Endothelial cell of umbilical vein (primary cell): ENCODE measurements around the gene FBXO2. TPM values are rescaled to one million over a fixed set of nuclear protein-coding genes. Genes with fewer than 3 reads are reported as not detected.
"Not testable (repeated sequence)": the region's sequence is repeated elsewhere in the genome, so short reads cannot be mapped to it uniquely, and the experiment has no call there.

Experiments
- BruUV-seq: library from RNA; stranded (reverse); fragments of 400-500 nt; replicated peaks from 2 replicates; lab custom pipeline; 2021; lab: Mats Ljungman, UMichigan
- CTCF ChIA-PET: fragments of 300-600, 350-600 bp; sonication (Branson Sonifier 250); formaldehyde crosslinking; loops from one replicate; lab custom pipeline; 2021; ENCODE audit warnings: antibody characterized with exemption, inconsistent platforms; lab: Charles Lee
- POLR2A ChIA-PET: fragments of 300-600, 350-600 bp; sonication (Branson Sonifier 250); formaldehyde crosslinking; loops from one replicate; lab custom pipeline; 2021; ENCODE audit warnings: antibody characterized with exemption, inconsistent platforms; lab: Charles Lee
- DNase-seq: peaks from one replicate; pipeline ENCODE4 v3.0.0-alpha.2; 2011; ENCODE audit warnings: low read depth, low spot score
- FAIRE-seq: peaks from 2 replicates; lab custom pipeline; 2011; peaks lifted over from hg19 to GRCh38; lab: Jason Lieb, UNC
- H2AFZ ChIP-seq: 2 replicates; pipeline ENCODE4 v1.6.0; 2012; ENCODE audit warnings: low read depth, low read length, control low read depth, inconsistent platforms
- H3K27ac ChIP-seq: 2 replicates; pipeline ENCODE4 v1.5.1; 2011; ENCODE audit warnings: low read depth, mild to moderate bottlenecking, control low read depth, low read length, moderate library complexity; ENCODE audit not compliant: insufficient read depth
- H3K27me3 ChIP-seq, 2 experiments: 2 replicates each; pipeline versions ENCODE4 v1.6.0 to v1.6.1; 2011; ENCODE audit warnings: low read length in 2 of 2, mixed read lengths in 1 of 2; ENCODE audit not compliant: control insufficient read depth in 2 of 2, insufficient read depth in 2 of 2
- H3K36me3 ChIP-seq, 2 experiments: 2 replicates in 1 of 2; 3 replicates in 1 of 2; pipeline ENCODE4 v1.5.1; 2011; ENCODE audit warnings: low read length in 2 of 2, mild to moderate bottlenecking in 1 of 2, moderate library complexity in 1 of 2; ENCODE audit not compliant: control insufficient read depth in 2 of 2, insufficient read depth in 2 of 2; ENCODE audit errors: extremely low read depth in 1 of 2
- H3K4me1 ChIP-seq: 3 replicates; pipeline ENCODE4 v1.5.1; 2011; ENCODE audit warnings: mild to moderate bottlenecking, low read length; ENCODE audit not compliant: control insufficient read depth, insufficient read depth; ENCODE audit errors: extremely low read depth
- H3K4me2 ChIP-seq: 2 replicates; pipeline ENCODE4 v1.6.1; 2011; ENCODE audit warnings: low read length, control low read depth, mixed read lengths; ENCODE audit not compliant: insufficient read depth
- H3K4me3 ChIP-seq, 3 experiments: fragments of 200-600 bp in 1 of 3; sonication (generic), shearing (Covaris generic) in 1 of 3; replicated peaks in 1 of 3; 2 replicates each; pipeline ENCODE4 v1.5.1; 2011 to 2016; ENCODE audit warnings: control low read depth in 3 of 3, low read length in 3 of 3, mild to moderate bottlenecking in 2 of 3, inconsistent platforms in 1 of 3, low read depth in 1 of 3, moderate library complexity in 1 of 3; ENCODE audit not compliant: insufficient read depth in 1 of 3
- H3K79me2 ChIP-seq: 2 replicates; pipeline ENCODE4 v1.6.0; 2012; ENCODE audit warnings: low read length, inconsistent platforms; ENCODE audit not compliant: control insufficient read depth, insufficient read depth
- H3K9ac ChIP-seq: replicated peaks from 2 replicates; pipeline ENCODE3; 2011; ENCODE audit warnings: low read length, control low read depth; ENCODE audit not compliant: insufficient read depth; ENCODE audit errors: extremely low read depth
- H3K9me1 ChIP-seq: replicated peaks from 3 replicates; pipeline ENCODE4 v1.6.0; 2011; ENCODE audit warnings: mild to moderate bottlenecking, low read length; ENCODE audit not compliant: control insufficient read depth, insufficient read depth; ENCODE audit errors: extremely low read depth
- H3K9me3 ChIP-seq: replicated peaks from 2 replicates; pipeline ENCODE4 v1.5.1; 2012; ENCODE audit warnings: low read length, inconsistent platforms; ENCODE audit not compliant: control insufficient read depth, insufficient read depth
- H4K20me1 ChIP-seq: replicated peaks from 2 replicates; pipeline ENCODE3; 2011; ENCODE audit warnings: mild to moderate bottlenecking, low read length; ENCODE audit not compliant: control insufficient read depth, insufficient read depth; ENCODE audit errors: extremely low read depth
- EZH2 ChIP-seq: IDR thresholded peaks from 2 replicates; pipeline ENCODE4 v1.6.1; 2012; ENCODE audit warnings: borderline replicate concordance, low read depth, mild to moderate bottlenecking, moderate library complexity, low read length, inconsistent platforms; ENCODE audit not compliant: severe bottlenecking
- FOS ChIP-seq: IDR thresholded peaks from 2 replicates; pipeline ENCODE4 v1.6.1; 2011; ENCODE audit warnings: mild to moderate bottlenecking, low read length, moderate library complexity, borderline replicate concordance; ENCODE audit not compliant: insufficient read depth
- GATA2 ChIP-seq: IDR thresholded peaks from 2 replicates; pipeline ENCODE4 v1.7.0; 2011; ENCODE audit warnings: low read depth, mild to moderate bottlenecking, moderate library complexity, mixed read lengths, low read length; ENCODE audit not compliant: insufficient read length, insufficient read depth
- JUN ChIP-seq: IDR thresholded peaks from 2 replicates; pipeline ENCODE4 v1.6.1; 2011; ENCODE audit warnings: borderline replicate concordance, low read depth; ENCODE audit not compliant: insufficient read length, insufficient read depth
- MYC ChIP-seq: IDR thresholded peaks from one replicate; pipeline ENCODE4 v1.6.1; 2011; ENCODE audit warnings: mild to moderate bottlenecking, low read depth, low read length
- POLR2A ChIP-seq: IDR thresholded peaks from 2 replicates; pipeline ENCODE4 v1.6.1; 2012; ENCODE audit warnings: low read depth, mild to moderate bottlenecking, control low read depth, low read length
- POLR2AphosphoS5 ChIP-seq: IDR thresholded peaks from 2 replicates; pipeline ENCODE4 v1.6.1; 2012; ENCODE audit warnings: low read depth, mild to moderate bottlenecking, control low read depth, low read length, moderate library complexity; ENCODE audit not compliant: insufficient read depth
- dilution Hi-C: fragments of 300-500 bp; cut with MboI; formaldehyde crosslinking; loops from one replicate; pipeline ENCODE4 v1.15.0; 2019; ENCODE audit warnings: low sequenced_read_pairs; ENCODE audit not compliant: extremely low pct_ligation_motif_present
- intact Hi-C: fragments of 100-400 bp; cut with micrococcal nuclease; formaldehyde crosslinking; loops from one replicate; pipeline ENCODE4 v1.10.0; 2022
- polyA plus RNA-seq, 4 experiments: library from polyadenylated mRNA; depleted of rRNA in 3 of 4; stranded (reverse) in 3 of 4; unstranded in 1 of 4; fragments of >200 nt; gene quantifications; 2 replicates each; pipeline versions ENCODE4 v1.2.1 to v1.2.3, GENCODE V29; 2011 to 2012; ENCODE audit warnings: missing spikeins in 1 of 4
- total RNA-seq: library from RNA; stranded (reverse); gene quantifications from 2 replicates; pipeline ENCODE4 v1.2.3, GENCODE V29; 2021
- TF ChIP-seq, protein P1 (sequence below), 2 donors: IDR thresholded peaks; 1 replicate in 1 of 2; 2 replicates in 1 of 2; pipeline ENCODE4 v1.5.1; 2011; ENCODE audit warnings: low read length in 2 of 2, mild to moderate bottlenecking in 2 of 2, moderate library complexity in 2 of 2, control low read depth in 1 of 2, inconsistent platforms in 1 of 2, low read depth in 1 of 2; ENCODE audit not compliant: insufficient read depth in 1 of 2; ENCODE audit errors: extremely low read depth in 1 of 2
- TF ChIP-seq, protein P2 (sequence below): IDR thresholded peaks from 2 replicates; pipeline ENCODE4 v1.6.1; 2011; ENCODE audit not compliant: insufficient read depth, insufficient read length

Gene FBXO2
- total and polyA plus RNA-seq, 2 donors (not counting 3 experiments of a cell fraction or from before 2014, with no cell fraction given) = 0.42 to 0.91 TPM

DNA sequence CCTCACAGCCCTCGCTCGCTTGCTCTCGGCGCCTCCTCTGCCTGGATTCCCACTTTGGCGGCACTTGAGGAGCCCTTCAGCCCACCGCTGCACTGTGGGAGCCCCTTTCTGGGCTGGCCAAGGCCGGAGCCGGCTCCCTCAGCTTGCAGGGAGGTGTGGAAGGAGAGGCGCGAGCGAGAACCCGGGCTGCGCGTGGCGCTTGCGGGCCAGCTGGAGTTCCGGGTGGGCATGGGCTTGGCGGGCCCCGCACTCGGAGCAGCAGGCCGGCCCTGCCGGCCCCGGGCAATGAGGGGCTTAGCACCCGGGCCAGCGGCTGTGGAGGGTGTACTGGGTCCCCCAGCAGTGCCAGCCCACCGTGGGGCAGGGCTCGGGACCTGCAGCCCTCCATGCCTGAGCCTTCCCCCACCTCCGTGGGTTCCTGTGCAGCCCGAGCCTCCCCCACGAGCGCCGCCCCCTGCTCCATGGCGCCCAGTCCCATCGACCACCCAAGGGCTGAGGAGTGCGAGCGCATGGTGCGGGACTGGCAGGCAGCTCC is 45.6 kb downstream of the FBXO2 start:
- H4K20me1 ChIP-seq, H3K4me3 ChIP-seq, H2AFZ ChIP-seq, H3K4me1 ChIP-seq, H3K27ac ChIP-seq, dilution Hi-C loops, intact Hi-C loops, CTCF ChIA-PET, H3K4me2 ChIP-seq, DNase-seq, FAIRE-seq, H3K9me1 ChIP-seq, H3K9ac ChIP-seq, BruUV-seq, H3K27me3 ChIP-seq, H3K36me3 ChIP-seq, H3K79me2 ChIP-seq, POLR2A ChIA-PET, H3K9me3 ChIP-seq: not testable (repeated sequence)

GRCh38 chr1:11606775-11607174 is 47.5 kb downstream of the FBXO2 start:
- no peaks in the 10 kb centered on the region for H3K79me2 ChIP-seq
- H3K9me1 ChIP-seq = no peaks in the 10 kb centered on the region
- dilution Hi-C loops (no loop called here), intact Hi-C loops (no loop called here)
- no peaks in the 10 kb centered on the region for H3K4me1 ChIP-seq
- no peak overlapping the region for H3K4me3 ChIP-seq
- H2AFZ ChIP-seq = no peak overlapping the region
- BruUV-seq = no TSS peak
- H4K20me1 ChIP-seq = no peaks in the 10 kb centered on the region
- POLR2A ChIA-PET = no interaction called here
- H3K36me3 ChIP-seq = no peaks in the 10 kb centered on the region
- no peak overlapping the region for H3K9ac ChIP-seq
- CTCF ChIA-PET = interaction anchor here (0.6 kb wide), 1 partner anchor 59 kb away, joined by 3 read pairs; no protein-coding TSS in a partner anchor
- H3K9me3 ChIP-seq = no peaks in the 10 kb centered on the region
- no peak overlapping the region for H3K4me2 ChIP-seq
- no peak overlapping the region for H3K27ac ChIP-seq
- H3K27me3 ChIP-seq = no peaks in the 10 kb centered on the region
- FAIRE-seq (no peak), DNase-seq (no peak)
- TF ChIP-seq, protein P1, sequence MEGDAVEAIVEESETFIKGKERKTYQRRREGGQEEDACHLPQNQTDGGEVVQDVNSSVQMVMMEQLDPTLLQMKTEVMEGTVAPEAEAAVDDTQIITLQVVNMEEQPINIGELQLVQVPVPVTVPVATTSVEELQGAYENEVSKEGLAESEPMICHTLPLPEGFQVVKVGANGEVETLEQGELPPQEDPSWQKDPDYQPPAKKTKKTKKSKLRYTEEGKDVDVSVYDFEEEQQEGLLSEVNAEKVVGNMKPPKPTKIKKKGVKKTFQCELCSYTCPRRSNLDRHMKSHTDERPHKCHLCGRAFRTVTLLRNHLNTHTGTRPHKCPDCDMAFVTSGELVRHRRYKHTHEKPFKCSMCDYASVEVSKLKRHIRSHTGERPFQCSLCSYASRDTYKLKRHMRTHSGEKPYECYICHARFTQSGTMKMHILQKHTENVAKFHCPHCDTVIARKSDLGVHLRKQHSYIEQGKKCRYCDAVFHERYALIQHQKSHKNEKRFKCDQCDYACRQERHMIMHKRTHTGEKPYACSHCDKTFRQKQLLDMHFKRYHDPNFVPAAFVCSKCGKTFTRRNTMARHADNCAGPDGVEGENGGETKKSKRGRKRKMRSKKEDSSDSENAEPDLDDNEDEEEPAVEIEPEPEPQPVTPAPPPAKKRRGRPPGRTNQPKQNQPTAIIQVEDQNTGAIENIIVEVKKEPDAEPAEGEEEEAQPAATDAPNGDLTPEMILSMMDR (IDR thresholded peaks at IDR 0.05; ENCODE audit: extremely low read depth in 1 of 2, insufficient read depth in 1 of 2, low read depth in 1 of 2, low read length in 2 of 2) = no peak
- no peak for TF ChIP-seq MYC
- no peak for TF ChIP-seq POLR2AphosphoS5
- no peak for TF ChIP-seq EZH2
- no peak for TF ChIP-seq GATA2
- TF ChIP-seq, protein P2, sequence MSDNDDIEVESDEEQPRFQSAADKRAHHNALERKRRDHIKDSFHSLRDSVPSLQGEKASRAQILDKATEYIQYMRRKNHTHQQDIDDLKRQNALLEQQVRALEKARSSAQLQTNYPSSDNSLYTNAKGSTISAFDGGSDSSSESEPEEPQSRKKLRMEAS = no peak
- no peak for TF ChIP-seq FOS
- no peak for TF ChIP-seq POLR2A
- TF ChIP-seq JUN = no peak
